Upper lobe of left lung (tissue), 4 donors: ENCODE measurements around the gene A1BG.

Experiments used
- CTCF ChIP-seq, 6 experiments: fragments of 450-650 bp in 4 of 6; fragments of 200-600 bp in 2 of 6; sonication (generic) in 2 of 6; IDR thresholded peaks; one replicate each; pipeline ENCODE4 v1.5.1; 2016 to 2019; ENCODE audit warnings: antibody characterized with exemption in 6 of 6
- EP300 ChIP-seq, 4 donors: sonication (generic); formaldehyde crosslinking; IDR thresholded peaks; one replicate each; pipeline ENCODE4 v1.5.1; 2017; ENCODE audit warnings: antibody characterized with exemption in 4 of 4, control low read depth in 2 of 4

- no peak for TF ChIP-seq CTCF (IDR thresholded peaks at IDR 0.05)
- TF ChIP-seq EP300 (IDR thresholded peaks at IDR 0.05), result no peak
Measured at GRCh38 chr19:58326501-58326913, 26.8 kb downstream of the A1BG start.
